Liver (tissue), 9 donors: ENCODE results near the gene GSX2. TPM values are rescaled to one million over a fixed set of nuclear protein-coding genes. Genes with fewer than 3 reads are reported as not detected.
A peak's percentile ranks its signal among the peaks of the same experiment; 100 is the strongest.
"Not testable (repeated sequence)": the region's sequence is repeated elsewhere in the genome, so short reads cannot be mapped to it uniquely, and the experiment has no call there.

Experiments used
- DNase-seq: peaks from one replicate; pipeline ENCODE4 v3.0.0-alpha.2; 2017; ENCODE audit warnings: low spot score
- H3K27ac ChIP-seq, 2 donors: one replicate each; pipeline ENCODE4 v1.7.0; 2013; ENCODE audit warnings: inconsistent platforms in 2 of 2, low read length in 2 of 2, control low read depth in 1 of 2, low read depth in 1 of 2, mild to moderate bottlenecking in 1 of 2
- H3K27me3 ChIP-seq, 4 donors: one replicate each; pipeline versions ENCODE4 v1.6.1 to v1.7.0; 2013; ENCODE audit warnings: low read length in 3 of 4, inconsistent platforms in 1 of 4, mild to moderate bottlenecking in 1 of 4, moderate library complexity in 1 of 4; ENCODE audit not compliant: control insufficient read depth in 4 of 4, insufficient read depth in 4 of 4
- H3K36me3 ChIP-seq, 4 donors: one replicate each; pipeline versions ENCODE4 v1.6.1 to v1.7.0; 2013; ENCODE audit warnings: low read length in 3 of 4, mild to moderate bottlenecking in 3 of 4, low read depth in 1 of 4, moderate library complexity in 1 of 4; ENCODE audit not compliant: control insufficient read depth in 4 of 4, insufficient read depth in 3 of 4
- H3K4me1 ChIP-seq, 4 donors: one replicate each; pipeline versions ENCODE4 v1.6.1 to v1.7.0; 2013; ENCODE audit warnings: low read length in 3 of 4, mild to moderate bottlenecking in 3 of 4, moderate library complexity in 1 of 4; ENCODE audit not compliant: control insufficient read depth in 4 of 4, insufficient read depth in 4 of 4
- H3K4me3 ChIP-seq, 3 donors: one replicate each; pipeline versions ENCODE4 v1.6.1 to v1.7.0; 2013; ENCODE audit warnings: low read length in 3 of 3, control low read depth in 1 of 3, low read depth in 1 of 3, mild to moderate bottlenecking in 1 of 3
- H3K9ac ChIP-seq, 2 donors: one replicate each; pipeline ENCODE4 v1.7.0; 2013; ENCODE audit warnings: low read length in 2 of 2, mild to moderate bottlenecking in 2 of 2, moderate library complexity in 2 of 2, control low read depth in 1 of 2, low read depth in 1 of 2
- H3K9me3 ChIP-seq, 4 donors: one replicate each; pipeline versions ENCODE4 v1.6.1 to v1.7.0; 2013; ENCODE audit warnings: low read length in 3 of 4; ENCODE audit not compliant: control insufficient read depth in 4 of 4
- CTCF ChIP-seq: fragments of 150-350 bp; IDR thresholded peaks from 2 replicates; pipeline ENCODE4 v1.5.1; 2017; ENCODE audit warnings: improper control_type of control experiment, low read depth, low read length; ENCODE audit not compliant: missing input control
- EGR1 ChIP-seq, 2 donors: IDR thresholded peaks; 2 replicates each; pipeline ENCODE4 v1.6.1; 2016 to 2018; ENCODE audit warnings: antibody characterized with exemption in 2 of 2, low read depth in 2 of 2
- FOXA1 ChIP-seq: IDR thresholded peaks from 2 replicates; pipeline ENCODE4 v1.6.1; 2016; ENCODE audit warnings: antibody characterized with exemption
- JUND ChIP-seq, 2 donors: IDR thresholded peaks; 2 replicates each; pipeline ENCODE4 v1.6.1; 2016; ENCODE audit warnings: antibody characterized with exemption in 2 of 2
- MAX ChIP-seq: IDR thresholded peaks from 2 replicates; pipeline ENCODE4 v1.6.1; 2016; ENCODE audit warnings: antibody characterized with exemption
- RAD21 ChIP-seq, 2 donors: IDR thresholded peaks; 2 replicates each; pipeline ENCODE4 v1.6.1; 2016; ENCODE audit warnings: antibody characterized with exemption in 2 of 2, mild to moderate bottlenecking in 2 of 2
- REST ChIP-seq: IDR thresholded peaks from 2 replicates; pipeline ENCODE4 v1.6.1; 2016; ENCODE audit warnings: antibody characterized with exemption, mild to moderate bottlenecking
- RXRA ChIP-seq, 2 donors: IDR thresholded peaks; 2 replicates each; pipeline ENCODE4 v1.6.1; 2017 to 2018; ENCODE audit warnings: antibody characterized with exemption in 2 of 2, mild to moderate bottlenecking in 1 of 2
- SP1 ChIP-seq: IDR thresholded peaks from 2 replicates; pipeline ENCODE4 v1.6.1; 2018; ENCODE audit warnings: antibody characterized with exemption, mild to moderate bottlenecking
- TAF1 ChIP-seq: conservative IDR thresholded peaks from 2 replicates; pipeline ENCODE4 v1.6.1; 2016; ENCODE audit warnings: antibody characterized with exemption, mild to moderate bottlenecking
- YY1 ChIP-seq: IDR thresholded peaks from 2 replicates; pipeline ENCODE4 v1.6.1; 2016; ENCODE audit warnings: antibody characterized with exemption, mild to moderate bottlenecking
- ZBTB33 ChIP-seq: IDR thresholded peaks from 2 replicates; pipeline ENCODE4 v1.6.1; 2016; ENCODE audit warnings: antibody characterized with exemption
- WGBS: extraction: QIAGEN DNeasy Blood & Tissue Kit; methylation state at CpG from one replicate; pipeline ENCODE4 v1.1.7; 2013; 5-methylcytosine and 5-hydroxymethylcytosine counted together
- polyA plus RNA-seq, 2 donors: library from polyadenylated mRNA; stranded (reverse) in 1 of 2; unstranded in 1 of 2; fragments of 200-250 nt in 1 of 2; fragments of >200 nt in 1 of 2; fragmentation: Nextera tagmentation in 1 of 2; extraction: Ambion mirVana in 1 of 2; gene quantifications; one replicate each; pipeline versions ENCODE4 v1.2.1 to v1.2.3, GENCODE V29; 2013 to 2015
- total RNA-seq, 2 donors: library from RNA; depleted of rRNA; stranded (reverse); fragments of >200 nt; gene quantifications; one replicate each; pipeline ENCODE4 v1.2.3, GENCODE V29; 2014
- donor health status: healthy.
- donor health status: healthy.
- donor health status: healthy.
- donor health status: healthy.
- donor health status: healthy.

GSX2 gene
- total and polyA plus RNA-seq, 4 donors: not detected

- TF ChIP-seq RAD21 (IDR thresholded peaks at IDR 0.05): no peak
- TF ChIP-seq FOXA1: no peak
Measured at GRCh38 chr4:54109241-54110018, 9.5 kb downstream of the GSX2 start (continued).

- peaks cover 0 to 11% (median 6%) of the 10 kb centered on the region in 4 donors for H3K4me1 ChIP-seq
- no peaks in the 10 kb centered on the region for H3K36me3 ChIP-seq
- TF ChIP-seq ZBTB33 (no peak), MAX (no peak), TAF1 (no peak), SP1 (no peak), CTCF (no peak), JUND (IDR thresholded peaks at IDR 0.05) (no peak), RXRA (IDR thresholded peaks at IDR 0.05) (peak in 1 of 2 donors; percentile 6), REST (no peak), YY1 (peak; percentile 18), EGR1 (IDR thresholded peaks at IDR 0.05; ENCODE audit: low read depth in 2 of 2) (no peak)
- no peaks in the 10 kb centered on the region for H3K9me3 ChIP-seq
- H3K27me3 ChIP-seq: no peaks in the 10 kb centered on the region
- no peak for DNase-seq
- WGBS: 29% methylated on average over 10 of the region's 10 CpGs
- peak overlapping the region in 2 of 3 donors; percentile 44 to 52 for H3K4me3 ChIP-seq
- H3K27ac ChIP-seq: no peak overlapping the region
- H3K9ac ChIP-seq: no peak overlapping the region
Measured at GRCh38 chr4:54110019-54110416, 10.1 kb downstream of the GSX2 start.

- not testable (repeated sequence) for H3K27ac ChIP-seq, H3K27me3 ChIP-seq, H3K36me3 ChIP-seq, DNase-seq, H3K9ac ChIP-seq, H3K4me3 ChIP-seq, H3K9me3 ChIP-seq
- WGBS: 93% methylated on average over 1 of the region's 1 CpG
- peaks cover 0 to 11% (median 6%) of the 10 kb centered on the region in 4 donors for H3K4me1 ChIP-seq
Measured at GRCh38 chr4:54113206-54113605, 13.2 kb downstream of the GSX2 start.

- H3K36me3 ChIP-seq, H3K9me3 ChIP-seq, DNase-seq, H3K4me3 ChIP-seq, H3K27me3 ChIP-seq, H3K27ac ChIP-seq, H3K4me1 ChIP-seq, H3K9ac ChIP-seq: not testable (repeated sequence)
- WGBS: 88% methylated on average over 6 of the region's 6 CpGs
Measured at GRCh38 chr4:54116246-54116645, 16.3 kb downstream of the GSX2 start.
